Activated CD8-positive, alpha-beta memory T cell treated with anti-CD3 and anti-CD28 coated beads for 36 hours (primary cell): ENCODE data around the gene ORAI1. TPM values are rescaled to one million over a fixed set of nuclear protein-coding genes. Genes with fewer than 3 reads are reported as not detected.
"Not testable (repeated sequence)": the region's sequence is repeated elsewhere in the genome, so short reads cannot be mapped to it uniquely, and the experiment has no call there.

Source experiments
- CTCF ChIA-PET: fragments of 350-600 bp; sonication (Branson Sonifier 250); formaldehyde crosslinking; loops from one replicate; lab custom pipeline; 2021; ENCODE audit warnings: antibody characterized with exemption; lab: Charles Lee
- POLR2A ChIA-PET: fragments of 350-600 bp; sonication (Branson Sonifier 250); formaldehyde crosslinking; loops from one replicate; lab custom pipeline; 2021; ENCODE audit warnings: antibody characterized with exemption; lab: Charles Lee
- total RNA-seq, 2 experiments: library from RNA; stranded (reverse); gene quantifications; one replicate each; pipeline ENCODE4 v1.2.3, GENCODE V29; 2021

The ORAI1 gene
- total RNA-seq, 2 experiments from 2014 or later = 52.0 to 53.7 TPM

DNA sequence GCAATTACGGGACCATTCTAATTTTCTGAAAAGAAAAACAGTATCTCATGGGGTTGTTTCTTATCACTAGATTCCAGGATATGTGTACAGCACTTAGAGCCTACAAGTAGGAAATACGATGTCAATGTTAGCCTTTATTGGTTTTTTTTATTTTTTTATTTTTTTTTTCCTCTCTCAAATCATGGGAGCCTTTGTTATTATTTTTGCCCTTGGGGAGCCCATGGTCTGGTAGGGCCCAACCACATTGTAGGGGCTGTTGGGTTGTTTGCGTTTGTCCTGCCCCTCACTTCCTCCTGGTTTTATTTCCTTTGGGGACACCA is 37.2 kb downstream of the ORAI1 start:
- ChIA-PET POLR2A (interaction anchor here (1.0 kb wide), 1 partner anchor 37 kb away, joined by 4 read pairs; no protein-coding TSS in a partner anchor), CTCF (interaction anchor here (1.0 to 1.1 kb wide), 2 partner anchors 25 to 111 kb away, joined by 3 read pairs; no protein-coding TSS in a partner anchor)

DNA sequence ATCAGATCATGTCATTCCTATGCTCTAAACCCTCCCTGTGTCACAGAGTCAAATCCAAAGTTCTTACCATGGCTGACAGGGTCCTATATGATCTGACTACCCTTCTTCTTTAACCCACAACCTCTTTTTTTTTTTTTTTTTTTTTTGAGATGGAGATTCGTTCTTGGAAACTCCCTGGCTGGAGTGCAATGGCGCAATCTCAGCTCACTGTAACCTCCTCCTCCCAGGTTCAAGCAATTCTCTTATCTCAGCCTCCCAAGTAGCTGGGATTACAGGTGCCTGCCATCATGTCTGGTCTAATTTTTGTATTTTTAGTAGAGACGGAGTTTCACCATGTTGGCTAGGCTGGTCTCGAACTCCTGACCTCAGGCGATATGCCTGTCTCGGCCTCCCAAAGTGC is 40.5 kb downstream of the ORAI1 start:
- CTCF ChIA-PET, POLR2A ChIA-PET: not testable (repeated sequence)

DNA sequence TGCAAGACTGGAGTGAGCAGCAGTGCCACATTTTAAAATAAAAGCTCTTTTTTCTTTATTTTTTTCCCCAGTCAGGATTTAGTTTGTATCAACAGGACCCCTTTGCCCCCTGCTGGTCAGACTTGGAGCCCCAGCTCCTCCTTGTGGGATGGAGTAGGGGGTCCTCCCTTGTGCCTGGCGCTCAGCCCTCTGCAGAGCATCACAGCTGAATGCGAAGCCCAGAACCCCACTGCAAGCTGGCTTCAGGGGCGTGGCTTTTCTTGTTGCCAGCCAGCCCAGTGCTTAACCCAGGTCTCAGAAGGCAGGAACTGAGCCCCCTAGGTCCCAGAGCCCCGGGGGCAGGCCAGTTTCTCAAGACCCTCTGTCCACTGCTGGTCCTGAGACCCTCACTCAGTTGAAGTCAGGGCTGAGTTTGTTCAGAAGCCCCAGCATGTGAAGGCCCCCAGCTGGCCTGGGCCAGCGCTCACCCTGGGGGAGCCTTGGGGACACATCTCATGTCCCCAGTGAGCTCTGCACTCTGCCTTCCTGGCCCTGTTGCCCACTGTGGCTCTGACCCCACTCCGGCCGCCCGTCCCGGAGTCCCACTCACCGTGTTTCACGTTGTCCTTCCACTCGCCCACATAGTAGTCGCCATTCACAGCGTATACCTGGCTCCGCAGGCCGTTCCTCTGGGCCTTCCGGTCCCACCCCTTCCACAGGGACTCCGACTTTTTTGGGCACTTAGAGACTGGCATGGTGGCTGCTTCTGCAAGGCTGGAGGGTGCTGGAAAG is 42.6 kb downstream of the ORAI1 start:
- ChIA-PET CTCF (interaction anchor here (0.8 to 5.2 kb wide), 14 partner anchors 9 to 177 kb away, joined by 3 to 48 read pairs (median 5); partner anchors contain the start of gene ORAI1), POLR2A (interaction anchor here (0.5 to 1.1 kb wide), 2 partner anchors 26 to 42 kb away, joined by 5 to 8 read pairs; partner anchors contain the start of gene ORAI1)

DNA sequence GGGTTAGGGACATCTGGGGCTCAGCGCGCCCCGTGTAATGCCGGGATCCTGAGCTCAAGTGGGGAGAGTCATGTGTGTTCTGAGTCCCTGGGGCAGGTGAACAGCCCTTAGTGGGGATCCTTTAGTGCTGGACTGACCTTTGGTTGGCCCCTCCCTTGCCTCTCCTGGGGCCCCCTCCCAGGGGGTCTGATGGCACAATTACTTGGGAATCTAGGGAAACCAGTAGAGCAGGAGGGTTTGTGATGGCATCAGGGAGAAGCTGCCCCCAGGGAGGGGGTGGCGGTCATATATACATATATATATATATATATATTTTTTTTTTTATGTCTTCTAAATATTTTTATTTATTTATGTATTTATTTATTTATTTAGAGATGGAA is 43.2 kb downstream of the ORAI1 start, which contains the start of gene MORN3:
Gene MORN3 (minus strand): TSS at position 134 of the 380 bp plus-strand sequence. CDS start 171 bp downstream, outside the sequence.
- ChIA-PET POLR2A (interaction anchor here (0.6 kb wide), 1 partner anchor 244 kb away, joined by 3 read pairs; no protein-coding TSS in a partner anchor), CTCF (interaction anchor here (1.1 to 5.2 kb wide), 10 partner anchors 9 to 117 kb away, joined by 3 to 48 read pairs (median 7); partner anchors contain the start of gene ORAI1)

DNA sequence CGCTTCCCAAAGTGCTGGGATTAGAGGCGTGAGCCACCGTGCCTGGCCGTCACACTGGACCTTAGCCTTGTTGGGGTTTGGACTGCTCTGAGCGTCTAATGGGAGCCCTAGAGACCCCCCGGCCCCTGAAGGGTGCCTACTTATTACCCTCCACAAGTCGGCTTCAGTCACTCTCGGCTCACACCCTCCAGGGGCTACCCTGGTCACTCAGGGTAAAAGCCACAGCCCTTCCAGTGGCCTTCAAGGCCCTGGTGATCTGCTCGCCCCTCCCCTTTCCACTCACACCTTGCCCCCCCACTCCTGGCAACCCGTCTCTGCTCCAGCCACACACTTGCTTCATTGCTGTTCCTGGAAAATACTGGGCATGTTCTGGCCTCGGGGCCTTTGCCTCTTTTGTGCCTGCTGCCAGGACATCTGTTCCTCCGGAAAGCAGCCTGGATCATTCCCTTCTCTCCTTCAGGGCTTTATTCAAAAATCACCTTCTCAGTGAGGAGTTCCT is 46.7 kb downstream of the ORAI1 start:
- CTCF ChIA-PET = interaction anchor here (0.7 to 5.2 kb wide), 5 partner anchors 9 to 194 kb away, joined by 3 to 48 read pairs (median 7); partner anchors contain the start of gene ORAI1

DNA sequence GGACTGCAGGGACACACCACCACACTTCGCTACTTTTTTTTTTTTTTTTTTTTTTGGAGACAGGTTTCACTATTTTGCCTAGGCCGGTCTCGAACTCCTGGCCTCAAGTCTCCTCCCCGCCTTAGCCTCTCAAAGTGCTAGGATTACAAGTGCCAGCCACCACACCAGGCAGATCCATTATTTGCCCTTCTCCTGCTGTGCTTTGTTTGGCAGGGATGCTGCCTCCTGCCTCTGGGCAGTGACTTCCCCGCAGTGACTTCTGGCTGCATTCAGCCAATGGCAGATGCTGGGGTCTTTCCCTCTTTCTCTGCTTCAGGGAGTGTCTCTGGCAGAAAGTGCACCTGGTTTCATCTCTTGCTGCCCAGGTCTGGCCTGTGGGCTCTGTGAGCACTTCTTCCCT is 49.9 kb downstream of the ORAI1 start:
- CTCF ChIA-PET = interaction anchor here (0.7 kb wide), 1 partner anchor 86 kb away, joined by 3 read pairs; no protein-coding TSS in a partner anchor
- POLR2A ChIA-PET = interaction anchor here (0.7 kb wide), 1 partner anchor 112 kb away, joined by 3 read pairs; no protein-coding TSS in a partner anchor

More for the DNA sequence above, 46.7 kb downstream of the ORAI1 start:
- POLR2A ChIA-PET = interaction anchor here (0.6 to 2.0 kb wide), 4 partner anchors 16 to 93 kb away, joined by 3 to 36 read pairs (median 8); partner anchors contain the start of gene ORAI1

DNA sequence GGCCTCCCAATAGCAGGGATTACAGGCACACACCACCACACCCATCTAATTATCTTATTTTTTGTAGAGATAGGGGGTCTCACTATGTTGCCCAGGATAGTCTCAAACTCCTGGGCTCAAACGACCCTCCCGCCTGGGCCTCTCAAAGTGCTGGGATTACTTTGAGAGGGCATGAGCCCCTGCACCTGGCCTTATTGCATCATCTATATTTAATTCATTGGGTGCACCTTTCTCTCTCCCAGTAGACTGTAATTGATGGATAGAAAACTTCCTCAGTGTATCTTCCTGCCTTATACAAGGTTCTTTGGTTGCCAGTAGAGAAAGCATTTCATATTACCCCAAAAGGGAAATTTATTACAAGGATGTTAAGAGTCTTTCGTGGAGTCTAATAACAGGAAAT is 52.0 kb downstream of the ORAI1 start:
- CTCF ChIA-PET = interaction anchor here (1.0 kb wide), 2 partner anchors 9 to 179 kb away, joined by 3 to 6 read pairs; partner anchors contain the start of gene MORN3

DNA sequence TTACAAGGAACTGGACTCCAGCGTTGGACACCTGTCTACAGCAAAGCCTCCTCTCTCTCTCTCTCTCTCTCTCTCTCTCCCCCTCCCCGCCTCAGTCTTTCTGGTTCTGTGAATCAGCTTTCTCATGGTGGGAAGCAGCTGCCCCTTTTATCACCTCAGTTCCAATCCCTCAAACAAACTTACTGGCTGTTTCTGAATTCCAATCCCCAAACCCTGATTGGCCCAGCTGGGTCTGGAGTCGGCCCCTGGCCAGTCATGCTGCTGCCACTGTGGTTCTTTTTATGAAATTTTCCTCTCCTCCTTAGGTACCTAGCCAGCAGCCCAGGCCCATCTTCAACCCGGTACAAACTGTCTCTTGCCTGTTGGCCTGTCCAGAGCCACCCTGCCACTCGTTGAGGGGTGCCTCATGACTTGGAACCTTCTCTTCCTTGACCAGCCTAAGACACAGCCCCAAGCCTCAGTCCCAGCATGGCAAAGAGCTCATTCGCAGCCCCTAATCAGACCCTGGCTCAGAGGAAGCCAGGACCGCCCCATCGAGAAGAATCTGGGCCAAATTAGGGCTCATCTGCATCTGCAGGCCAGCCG is 52.5 kb downstream of the ORAI1 start:
- ChIA-PET CTCF (interaction anchor here (1.0 to 1.4 kb wide), 3 partner anchors 10 to 180 kb away, joined by 3 to 6 read pairs (median 3); partner anchors contain the start of gene MORN3), POLR2A (interaction anchor here (0.6 kb wide), 1 partner anchor 349 kb away, joined by 3 read pairs; no protein-coding TSS in a partner anchor)

More for the DNA sequence above, 52.0 kb downstream of the ORAI1 start:
- POLR2A ChIA-PET = no interaction called here

DNA sequence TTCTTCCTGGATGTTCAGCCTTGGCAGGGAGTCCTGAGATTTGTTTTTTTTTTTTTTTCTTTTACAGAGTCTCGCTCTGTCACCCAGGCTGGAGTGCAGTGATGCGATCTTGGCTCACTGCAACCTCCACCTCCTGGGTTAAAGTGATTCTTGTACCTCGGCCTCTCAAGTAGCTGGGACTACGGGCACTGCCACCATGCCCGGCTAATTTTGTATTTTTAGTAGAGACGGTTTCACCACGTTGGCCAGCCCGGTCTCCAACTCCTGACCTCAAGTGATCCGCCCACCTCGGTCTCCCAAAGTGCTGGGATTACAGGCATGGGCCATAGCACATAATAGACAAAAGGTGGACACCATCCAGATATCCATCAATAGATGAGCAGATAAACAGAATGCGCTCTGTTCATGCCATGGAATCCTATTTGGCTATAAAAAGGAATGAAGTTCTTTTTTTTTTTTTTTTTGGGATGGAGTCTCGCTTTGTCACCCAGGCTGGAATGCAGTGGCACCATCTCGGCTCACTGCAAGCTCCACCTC is 53.4 kb downstream of the ORAI1 start:
- ChIA-PET POLR2A (interaction anchor here (0.6 to 0.9 kb wide), 4 partner anchors 52 to 348 kb away, joined by 3 to 5 read pairs (median 3); no protein-coding TSS in a partner anchor), CTCF (interaction anchor here (0.5 to 1.4 kb wide), 7 partner anchors 20 to 185 kb away, joined by 3 to 6 read pairs (median 3); partner anchors contain the start of gene RHOF)

DNA sequence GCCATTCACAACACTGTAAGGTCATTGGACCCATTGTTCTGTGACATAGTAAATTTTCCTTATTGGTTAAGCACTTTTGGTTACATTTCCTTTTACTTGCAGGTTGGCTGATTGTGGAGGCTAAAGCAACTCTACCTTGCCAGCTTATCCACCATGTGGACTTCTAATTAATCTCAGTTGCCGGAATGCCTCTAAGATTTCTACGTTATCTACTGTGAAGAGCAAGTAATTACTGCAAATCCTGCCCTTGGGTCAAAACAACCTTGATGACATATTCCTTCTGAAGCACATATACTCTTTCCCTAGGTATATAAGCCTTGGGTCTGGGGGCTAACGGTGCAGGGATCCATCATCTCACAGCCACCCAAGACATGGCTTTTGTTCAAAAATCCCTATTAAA is 62.6 kb downstream of the ORAI1 start:
- CTCF ChIA-PET = interaction anchor here (1.7 to 3.9 kb wide), 3 partner anchors 83 to 105 kb away, joined by 4 to 17 read pairs (median 5); partner anchors contain the start of gene RHOF
- POLR2A ChIA-PET = no interaction called here

DNA sequence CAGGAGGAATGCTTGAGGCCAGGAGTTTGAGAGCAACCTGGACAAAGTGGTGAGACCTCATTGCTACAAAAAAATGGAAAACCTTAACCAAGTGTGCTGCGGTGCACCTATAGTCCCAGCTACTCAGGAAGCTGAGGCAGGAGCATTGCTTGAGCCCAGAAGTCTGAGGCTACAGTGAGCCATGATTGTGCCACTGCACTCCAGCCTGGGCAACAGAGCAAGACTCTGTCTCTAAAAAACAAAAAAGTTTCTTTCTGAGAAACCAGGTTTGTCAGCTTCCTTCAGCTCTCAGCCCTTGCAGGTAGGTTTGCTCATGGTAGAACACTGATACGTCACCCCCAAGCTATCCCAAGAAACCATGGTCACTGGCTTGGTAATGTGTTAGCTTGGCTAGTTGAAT is 63.1 kb downstream of the ORAI1 start:
- ChIA-PET POLR2A (no interaction called here), CTCF (interaction anchor here (1.7 kb wide), 2 partner anchors 83 to 87 kb away, joined by 4 to 5 read pairs; no protein-coding TSS in a partner anchor)

Other genes starting within 250 kb of the ORAI1 start
- gene RNF34, start 226.4 kb upstream of the ORAI1 start, total RNA-seq = 10 to 100 TPM; 77.2 to 82.8 TPM
- 10 to 100 TPM; 61.8 to 63.4 TPM for gene KDM2B, start 45.5 kb upstream of the ORAI1 start, total RNA-seq
- gene MORN3, start 43.1 kb downstream of the ORAI1 start, total RNA-seq = 1 to 10 TPM; 1.0 to 1.6 TPM
- gene TMEM120B, start 86.2 kb downstream of the ORAI1 start, total RNA-seq = 10 to 100 TPM; 17.3 TPM
- gene RHOF, start 167.2 kb downstream of the ORAI1 start, total RNA-seq = 100 to 1,000 TPM; 110 to 116 TPM
- gene SETD1B, start 177.5 kb downstream of the ORAI1 start, total RNA-seq = 10 to 100 TPM; 22.2 to 23.4 TPM
- not detected for gene HPD, start 232.3 kb downstream of the ORAI1 start, total RNA-seq